Measurements from ENCODE around the gene GIT2.
A peak's percentile ranks its signal among the peaks of the same experiment; 100 is the strongest.

GIT2 gene

GRCh38 chr12:109995686-109996482 is at the start of gene GIT2:
Gene GIT2 (minus strand): TSS chr12:109996368. CDS start chr12:109996224, 144 bp downstream.
- CTCF ChIA-PET, result no interaction called here
- POLR2A ChIA-PET, result no interaction called here
- DNase-seq (ENCODE audit: extremely low spot score), result peak; percentile 94
- TF ChIP-seq FOXA1 (IDR thresholded peaks at IDR 0.05) (no peak), FOXK2 (IDR thresholded peaks at IDR 0.05) (no peak), FOXM1 (IDR thresholded peaks at IDR 0.05; ENCODE audit: borderline replicate concordance) (no peak), CTBP1 (IDR thresholded peaks at IDR 0.05; ENCODE audit: borderline replicate concordance) (no peak), SP1 (IDR thresholded peaks at IDR 0.05) (no peak), SUZ12 (IDR thresholded peaks at IDR 0.05) (no peak), L3MBTL2 (conservative IDR thresholded peaks at IDR 0.05) (peak; percentile 65; the same call in 1 of the 2 replicates), LEF1 (IDR thresholded peaks at IDR 0.05; ENCODE audit: borderline replicate concordance) (no peak), TARDBP (IDR thresholded peaks at IDR 0.05) (no peak), HDGF (IDR thresholded peaks at IDR 0.05; ENCODE audit: borderline replicate concordance) (no peak), BHLHE40 (IDR thresholded peaks at IDR 0.05; ENCODE audit: borderline replicate concordance) (no peak), ELF4 (IDR thresholded peaks at IDR 0.05) (peak; percentile 61)

- ChIA-PET POLR2A (no interaction called here), CTCF (no interaction called here)
- no peak for DNase-seq (ENCODE audit: extremely low spot score)
Measured at GRCh38 chr12:110042264-110042663, 46.1 kb upstream of the GIT2 start.

GRCh38 chr12:110039085-110039807 is 43.1 kb upstream of the GIT2 start:
- TF ChIP-seq ELF4 (IDR thresholded peaks at IDR 0.05) (no peak), NFRKB (IDR thresholded peaks at IDR 0.05) (no peak), TARDBP (IDR thresholded peaks at IDR 0.05) (no peak), CTBP1 (IDR thresholded peaks at IDR 0.05; ENCODE audit: borderline replicate concordance) (no peak), FOXA1 (IDR thresholded peaks at IDR 0.05) (no peak), BHLHE40 (IDR thresholded peaks at IDR 0.05; ENCODE audit: borderline replicate concordance) (no peak), FOXM1 (IDR thresholded peaks at IDR 0.05; ENCODE audit: borderline replicate concordance) (no peak), SUZ12 (IDR thresholded peaks at IDR 0.05) (no peak), FOXK2 (IDR thresholded peaks at IDR 0.05) (no peak), SP1 (IDR thresholded peaks at IDR 0.05) (no peak), ARNT (IDR thresholded peaks at IDR 0.05) (no peak), L3MBTL2 (conservative IDR thresholded peaks at IDR 0.05) (no peak), PKNOX1 (IDR thresholded peaks at IDR 0.05) (no peak), HDGF (IDR thresholded peaks at IDR 0.05; ENCODE audit: borderline replicate concordance) (no peak), ZNF384 (IDR thresholded peaks at IDR 0.05) (no peak), LEF1 (IDR thresholded peaks at IDR 0.05; ENCODE audit: borderline replicate concordance) (no peak)
- CTCF ChIA-PET, result interaction anchor here (0.6 to 1.2 kb wide), 2 partner anchors 15 to 385 kb away, joined by 3 to 4 read pairs; no protein-coding TSS in a partner anchor
- POLR2A ChIA-PET, result no interaction called here
- DNase-seq (ENCODE audit: extremely low spot score), result no peak

More at GRCh38 chr12:110042264-110042663, 46.1 kb upstream of the GIT2 start:
- TF ChIP-seq ARNT (IDR thresholded peaks at IDR 0.05) (no peak), CTBP1 (IDR thresholded peaks at IDR 0.05; ENCODE audit: borderline replicate concordance) (no peak), FOXM1 (IDR thresholded peaks at IDR 0.05; ENCODE audit: borderline replicate concordance) (no peak), SUZ12 (IDR thresholded peaks at IDR 0.05) (no peak), NFRKB (IDR thresholded peaks at IDR 0.05) (no peak), FOXK2 (IDR thresholded peaks at IDR 0.05) (no peak), ELF4 (IDR thresholded peaks at IDR 0.05) (no peak)

GRCh38 chr12:110038741-110039084 is 42.5 kb upstream of the GIT2 start:
- ChIA-PET CTCF (no interaction called here), POLR2A (no interaction called here)

GRCh38 chr12:110037315-110037714 is 41.1 kb upstream of the GIT2 start:
- POLR2A ChIA-PET, result no interaction called here
- CTCF ChIA-PET, result interaction anchor here (0.8 kb wide), 1 partner anchor 13 kb away, joined by 6 read pairs; no protein-coding TSS in a partner anchor
- TF ChIP-seq FOXM1 (IDR thresholded peaks at IDR 0.05; ENCODE audit: borderline replicate concordance) (no peak), FOXK2 (IDR thresholded peaks at IDR 0.05) (no peak), ARNT (IDR thresholded peaks at IDR 0.05) (no peak), TARDBP (IDR thresholded peaks at IDR 0.05) (no peak), ZNF384 (IDR thresholded peaks at IDR 0.05) (no peak), L3MBTL2 (conservative IDR thresholded peaks at IDR 0.05) (no peak), HDGF (IDR thresholded peaks at IDR 0.05; ENCODE audit: borderline replicate concordance) (no peak), SP1 (IDR thresholded peaks at IDR 0.05) (no peak), SUZ12 (IDR thresholded peaks at IDR 0.05) (no peak), CTBP1 (IDR thresholded peaks at IDR 0.05; ENCODE audit: borderline replicate concordance) (no peak), BHLHE40 (IDR thresholded peaks at IDR 0.05; ENCODE audit: borderline replicate concordance) (no peak)
- no peak for DNase-seq (ENCODE audit: extremely low spot score)

More at GRCh38 chr12:110038741-110039084, 42.5 kb upstream of the GIT2 start:
- TF ChIP-seq HDGF (IDR thresholded peaks at IDR 0.05; ENCODE audit: borderline replicate concordance), result no peak
- no peak for TF ChIP-seq SUZ12 (IDR thresholded peaks at IDR 0.05)
- DNase-seq (ENCODE audit: extremely low spot score), result no peak

GRCh38 chr12:110035534-110036104 is 39.5 kb upstream of the GIT2 start:
- no peak for TF ChIP-seq FOXM1 (IDR thresholded peaks at IDR 0.05; ENCODE audit: borderline replicate concordance)
- no peak for TF ChIP-seq CTBP1 (IDR thresholded peaks at IDR 0.05; ENCODE audit: borderline replicate concordance)
- TF ChIP-seq NFRKB (IDR thresholded peaks at IDR 0.05), result no peak
- no peak for TF ChIP-seq HDGF (IDR thresholded peaks at IDR 0.05; ENCODE audit: borderline replicate concordance)
- TF ChIP-seq ARNT (IDR thresholded peaks at IDR 0.05), result no peak
- ChIA-PET POLR2A (no interaction called here), CTCF (interaction anchor here (0.6 kb wide), 1 partner anchor 35 kb away, joined by 4 read pairs; no protein-coding TSS in a partner anchor)
- no peak for DNase-seq (ENCODE audit: extremely low spot score)

- POLR2A ChIA-PET, result no interaction called here
- CTCF ChIA-PET, result no interaction called here
- TF ChIP-seq FOXK2 (IDR thresholded peaks at IDR 0.05) (no peak), SP1 (IDR thresholded peaks at IDR 0.05) (no peak)
- DNase-seq (ENCODE audit: extremely low spot score), result no peak
Measured at GRCh38 chr12:110033888-110034287, 37.7 kb upstream of the GIT2 start.

Measured in HEK293T (cell line).